Measurements from ENCODE around the gene ADISSP.

ADISSP gene

DNA sequence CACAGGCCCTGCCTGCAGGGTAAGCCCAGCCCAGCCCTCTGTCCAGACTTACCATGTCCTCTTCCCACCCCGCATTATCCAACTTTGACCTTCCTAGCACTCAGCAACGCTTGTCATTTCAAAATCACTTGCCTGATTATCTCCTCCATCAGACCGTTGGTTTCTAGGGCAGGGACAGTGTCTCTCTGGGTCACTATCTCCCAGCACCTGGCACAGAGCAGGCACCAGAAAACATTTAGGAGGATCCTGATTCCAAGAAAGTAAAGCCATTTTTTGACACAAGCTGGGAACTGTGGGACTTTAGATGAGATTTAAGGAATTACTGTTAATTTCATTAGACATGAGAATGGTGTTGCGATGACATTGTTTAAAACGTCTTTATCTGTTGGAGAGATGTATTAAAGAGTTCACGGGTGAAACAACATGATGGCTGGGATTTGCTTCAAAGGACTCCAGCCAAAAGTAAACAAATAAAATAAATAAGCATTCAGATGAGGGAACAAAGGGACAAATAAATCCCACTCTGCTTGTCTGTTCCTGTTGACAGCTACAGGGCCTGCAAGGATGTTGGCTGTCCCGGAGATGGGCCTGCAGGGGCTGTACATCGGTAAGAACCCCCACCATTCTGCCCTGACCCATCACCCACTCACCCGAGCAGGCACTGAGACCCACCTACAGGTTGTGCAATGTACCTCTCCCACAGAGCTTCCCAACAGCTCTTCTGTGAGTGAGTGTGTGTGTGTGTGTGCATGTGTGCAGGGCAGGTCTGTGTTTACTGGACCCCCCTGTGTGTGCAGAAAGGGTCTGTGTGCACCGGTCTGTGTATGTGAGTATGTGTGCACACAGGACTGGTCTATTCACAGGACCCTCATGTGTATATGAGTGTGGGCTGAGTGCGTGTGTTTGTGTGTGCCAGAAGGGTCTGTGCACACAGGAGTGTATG, 29.2 kb downstream of the ADISSP start:
- no peak for DNase-seq (ENCODE audit: low spot score)

DNA sequence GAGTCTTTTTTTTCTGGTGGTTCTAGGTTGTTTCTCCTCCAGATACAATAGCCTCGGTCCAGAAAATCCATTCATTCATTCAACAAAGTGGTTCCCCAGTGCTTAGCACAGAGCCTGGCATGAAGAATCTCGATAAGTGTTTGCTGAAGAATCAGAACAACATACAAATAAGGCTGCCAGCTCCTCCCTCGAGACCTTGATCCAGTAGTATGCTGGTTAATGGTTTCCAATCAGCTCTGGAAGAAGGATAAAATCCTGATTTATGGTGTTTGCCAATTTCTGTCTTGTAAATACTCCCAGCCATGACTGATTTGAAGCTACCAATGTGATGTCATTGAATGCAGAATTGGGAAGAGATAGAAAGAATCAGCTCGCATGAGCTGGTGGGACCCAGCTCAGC, 31.8 kb downstream of the ADISSP start:
- no peak for DNase-seq (ENCODE audit: low spot score)

DNA sequence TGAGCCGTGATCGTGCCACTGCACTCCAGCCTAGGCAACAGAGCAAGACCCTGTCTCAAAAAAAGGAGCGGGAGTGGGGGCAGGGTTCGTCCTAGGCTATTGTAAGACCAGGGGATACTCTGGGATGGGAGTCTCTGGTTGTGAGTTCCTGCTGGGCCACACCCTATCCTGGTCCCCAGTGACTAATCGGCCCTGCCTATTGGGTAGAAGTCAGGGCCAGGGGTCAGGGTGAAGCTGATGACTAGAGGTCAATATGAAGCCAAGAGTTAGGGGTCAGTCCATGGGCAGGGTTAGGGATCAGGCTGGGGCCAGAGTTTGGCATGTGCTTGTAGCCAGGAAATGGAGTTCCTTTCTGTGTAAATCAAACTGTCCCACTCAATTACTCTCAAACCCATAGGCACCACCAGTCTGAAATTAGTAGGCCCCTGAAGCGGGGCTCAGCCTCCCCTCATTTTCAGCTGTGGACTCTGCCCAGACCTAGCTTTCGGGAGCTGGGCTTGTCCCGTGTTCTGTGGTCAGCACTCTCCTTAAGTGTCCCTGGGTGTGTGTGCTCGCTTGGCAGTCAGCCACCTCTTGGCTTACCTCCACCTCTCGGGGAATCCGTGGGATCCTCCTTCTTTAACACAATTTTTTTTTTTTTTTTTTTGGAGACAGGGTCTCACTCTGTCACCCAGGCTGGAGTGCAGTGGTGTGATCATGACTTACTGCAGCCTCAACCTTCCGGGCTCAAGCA, 33.3 kb downstream of the ADISSP start:
- DNase-seq (ENCODE audit: low spot score): no peak

- DNase-seq (ENCODE audit: low spot score): no peak
These were observed 34.2 kb downstream of the ADISSP start for GRCh38 chr20:3733119-3733995.

GRCh38 chr20:3732327-3733118, 35.0 kb downstream of the ADISSP start, which contains the start of gene HSPA12B:
Gene HSPA12B (plus strand): TSS chr20:3732685. CDS start chr20:3738675, 5,990 bp downstream.
- no peak for DNase-seq (ENCODE audit: low spot score)

- DNase-seq (ENCODE audit: low spot score): no peak
These were observed 35.6 kb downstream of the ADISSP start for GRCh38 chr20:3731944-3732326.

DNA sequence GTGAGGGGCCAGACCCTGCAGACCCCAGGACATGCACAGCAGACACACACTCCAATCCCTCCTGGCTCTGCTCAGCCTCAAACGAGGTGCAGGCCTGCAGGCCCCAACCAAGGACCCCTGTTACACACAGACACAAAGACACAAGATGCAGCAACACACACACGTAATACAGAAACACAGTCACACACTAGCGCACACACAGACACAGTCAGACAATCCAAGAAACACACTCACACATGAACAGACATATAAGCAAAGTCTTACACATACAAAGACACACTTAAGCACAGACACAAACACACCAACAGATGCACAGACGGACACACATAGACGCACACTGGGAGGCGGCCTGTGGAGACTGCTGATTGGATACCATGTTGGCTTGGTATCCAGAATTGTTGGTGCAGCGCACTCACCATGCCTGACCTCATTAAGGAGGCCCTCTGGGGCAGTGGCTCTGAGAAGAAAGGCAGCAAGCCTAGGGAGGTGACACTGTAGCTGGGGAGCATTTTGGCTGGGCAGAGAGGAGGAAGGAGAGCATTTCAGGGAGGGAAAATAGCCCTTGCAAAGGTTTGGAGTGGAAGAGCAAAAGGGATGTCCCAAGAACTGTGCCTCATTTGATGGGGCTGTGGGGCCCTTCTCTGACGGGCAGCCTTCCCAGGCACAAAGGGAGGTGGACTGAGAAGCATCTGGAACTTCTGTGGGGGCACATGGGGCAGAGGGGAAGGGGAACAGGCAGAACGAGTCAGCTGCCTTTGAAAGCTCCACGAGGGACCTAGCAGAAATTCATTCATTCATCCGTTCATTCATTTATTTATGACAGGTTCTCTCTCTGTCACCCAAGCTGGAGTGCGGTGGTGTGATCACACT, 36.5 kb downstream of the ADISSP start:
- no peak for DNase-seq (ENCODE audit: low spot score)

- no peak for DNase-seq (ENCODE audit: low spot score)
These were observed 37.6 kb downstream of the ADISSP start for GRCh38 chr20:3729811-3730540.

- no peak for DNase-seq (ENCODE audit: low spot score)
These were observed 38.2 kb downstream of the ADISSP start for GRCh38 chr20:3729378-3729777.

- DNase-seq (ENCODE audit: low spot score): no peak
These were observed 38.7 kb downstream of the ADISSP start for GRCh38 chr20:3728876-3729275.

GRCh38 chr20:3728354-3728753, 39.2 kb downstream of the ADISSP start:
- no peak for DNase-seq (ENCODE audit: low spot score)

GRCh38 chr20:3727401-3728021, 40.0 kb downstream of the ADISSP start:
- no peak for DNase-seq (ENCODE audit: low spot score)

DNA sequence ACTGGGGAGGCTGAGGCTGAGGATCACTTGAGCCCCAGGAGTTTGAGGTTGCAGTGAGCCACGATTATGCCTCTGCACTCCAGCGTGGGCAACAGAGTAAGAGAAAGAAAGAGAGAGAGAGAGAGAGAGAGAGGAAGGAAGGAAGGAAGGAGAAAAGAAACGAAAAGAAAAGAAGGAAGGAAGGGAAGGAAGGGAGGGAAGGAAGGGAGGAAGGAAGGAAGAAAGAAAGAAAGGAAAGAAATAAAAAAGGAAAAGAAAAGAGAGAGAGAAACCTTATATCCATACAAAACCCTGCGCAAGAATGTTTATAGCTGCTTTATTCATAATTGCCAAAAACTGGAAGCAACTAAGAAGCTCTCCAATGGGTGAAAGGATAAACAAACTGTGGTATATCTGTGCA, 43.2 kb downstream of the ADISSP start:
- DNase-seq (ENCODE audit: low spot score): no peak

- DNase-seq (ENCODE audit: low spot score): no peak
These were observed 44.3 kb downstream of the ADISSP start for GRCh38 chr20:3723284-3723683.

- DNase-seq (ENCODE audit: low spot score): no peak
These were observed 45.6 kb downstream of the ADISSP start for GRCh38 chr20:3721912-3722311.

- DNase-seq (ENCODE audit: low spot score): no peak
These were observed 46.9 kb downstream of the ADISSP start for GRCh38 chr20:3720626-3721025.

- DNase-seq (ENCODE audit: low spot score): no peak
These were observed 47.5 kb downstream of the ADISSP start for GRCh38 chr20:3720068-3720467.

GRCh38 chr20:3719046-3719445, 48.5 kb downstream of the ADISSP start:
- no peak for DNase-seq (ENCODE audit: low spot score)

DNA sequence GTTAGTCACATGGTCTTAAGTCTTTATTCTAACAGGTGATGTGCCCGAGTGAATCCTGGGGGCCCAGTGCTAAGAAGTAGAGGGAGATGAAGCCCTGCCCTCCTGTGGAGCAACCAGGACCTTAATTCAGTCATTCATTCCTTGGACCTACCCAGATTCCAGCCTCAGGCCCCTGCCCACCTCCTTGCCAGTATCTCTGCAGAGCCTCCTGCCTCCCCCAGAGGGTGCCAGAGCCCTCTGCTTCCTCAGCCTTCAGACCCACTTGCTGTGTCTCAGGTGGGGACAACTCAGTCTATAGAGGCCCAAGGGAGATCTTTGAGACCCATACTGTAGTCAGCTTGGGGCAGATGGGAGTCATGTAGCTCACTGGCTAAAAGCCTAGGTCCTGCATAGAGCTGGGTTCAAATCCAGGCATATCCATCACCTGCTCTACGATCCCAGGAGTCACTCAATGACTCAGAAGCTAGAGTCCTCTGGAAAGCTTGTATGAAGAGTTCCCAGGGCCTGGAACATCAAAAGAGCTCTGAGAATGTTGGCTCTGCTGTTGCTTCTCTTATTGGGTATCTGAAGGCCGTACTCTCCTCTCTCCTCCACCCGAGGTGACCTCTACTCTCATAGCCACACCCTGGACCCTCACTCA, 51.2 kb downstream of the ADISSP start:
- peak; percentile 79 for DNase-seq (ENCODE audit: low spot score)
